Subcutaneous adipose tissue (tissue), 4 donors: ENCODE data around the gene PXK. TPM values are rescaled to one million over a fixed set of nuclear protein-coding genes. Genes with fewer than 3 reads are reported as not detected.

Experiments
- total RNA-seq, 4 donors: library from RNA; depleted of rRNA; stranded (reverse); fragments of >200 nt; gene quantifications; one replicate each; pipeline ENCODE4 v1.1.0, GENCODE V29; 2016
- TF ChIP-seq, protein P1 (sequence below): fragments of 450-650 bp; IDR thresholded peaks from one replicate; pipeline ENCODE4 v1.5.1; 2016; ENCODE audit warnings: low read depth, mild to moderate bottlenecking, control low read depth, antibody characterized with exemption, moderate library complexity

The PXK gene
- total RNA-seq, 4 donors from 2014 or later, result 27.1 to 53.6 (median 30.7) TPM

DNA sequence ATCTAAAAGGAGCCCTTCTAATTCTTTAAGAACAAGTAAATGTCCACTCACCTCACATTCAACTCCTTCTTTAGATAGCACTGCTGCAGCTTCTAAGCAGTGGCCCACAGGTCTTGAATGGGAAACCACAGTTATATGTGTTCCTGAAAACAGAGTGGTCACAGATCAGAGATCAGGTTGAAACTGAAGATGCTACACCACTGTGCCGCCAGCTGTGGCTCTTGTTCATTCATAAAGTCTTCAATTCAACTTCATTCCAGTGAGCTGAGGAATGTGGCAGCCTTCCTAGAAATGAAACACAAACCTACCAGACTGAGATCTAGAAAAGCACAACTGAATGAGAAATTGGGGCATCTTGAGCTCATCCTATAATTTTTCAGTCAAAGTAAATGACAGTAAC lies 97.0 kb downstream of the PXK start:
- TF ChIP-seq, protein P1, sequence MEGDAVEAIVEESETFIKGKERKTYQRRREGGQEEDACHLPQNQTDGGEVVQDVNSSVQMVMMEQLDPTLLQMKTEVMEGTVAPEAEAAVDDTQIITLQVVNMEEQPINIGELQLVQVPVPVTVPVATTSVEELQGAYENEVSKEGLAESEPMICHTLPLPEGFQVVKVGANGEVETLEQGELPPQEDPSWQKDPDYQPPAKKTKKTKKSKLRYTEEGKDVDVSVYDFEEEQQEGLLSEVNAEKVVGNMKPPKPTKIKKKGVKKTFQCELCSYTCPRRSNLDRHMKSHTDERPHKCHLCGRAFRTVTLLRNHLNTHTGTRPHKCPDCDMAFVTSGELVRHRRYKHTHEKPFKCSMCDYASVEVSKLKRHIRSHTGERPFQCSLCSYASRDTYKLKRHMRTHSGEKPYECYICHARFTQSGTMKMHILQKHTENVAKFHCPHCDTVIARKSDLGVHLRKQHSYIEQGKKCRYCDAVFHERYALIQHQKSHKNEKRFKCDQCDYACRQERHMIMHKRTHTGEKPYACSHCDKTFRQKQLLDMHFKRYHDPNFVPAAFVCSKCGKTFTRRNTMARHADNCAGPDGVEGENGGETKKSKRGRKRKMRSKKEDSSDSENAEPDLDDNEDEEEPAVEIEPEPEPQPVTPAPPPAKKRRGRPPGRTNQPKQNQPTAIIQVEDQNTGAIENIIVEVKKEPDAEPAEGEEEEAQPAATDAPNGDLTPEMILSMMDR, result no peak

DNA sequence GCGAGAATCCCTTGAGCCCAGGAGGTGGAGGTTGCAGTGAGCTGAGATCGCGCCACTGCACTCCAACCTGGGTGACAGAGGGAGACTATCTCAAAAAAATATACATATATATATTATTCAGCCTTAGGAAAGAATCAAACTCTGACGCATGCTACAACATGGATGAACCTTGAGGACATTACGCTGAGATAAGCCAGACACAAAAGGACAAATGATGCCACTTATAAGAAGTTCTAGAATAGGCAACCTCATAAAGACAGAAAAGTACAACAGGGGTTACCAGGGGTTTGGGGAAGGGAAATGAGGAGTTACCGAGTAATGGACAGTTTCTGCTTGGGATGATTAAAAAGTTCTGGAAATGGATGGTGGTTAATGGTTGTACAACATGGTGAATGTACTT lies 100.2 kb downstream of the PXK start:
- TF ChIP-seq, protein P1, result no peak

DNA sequence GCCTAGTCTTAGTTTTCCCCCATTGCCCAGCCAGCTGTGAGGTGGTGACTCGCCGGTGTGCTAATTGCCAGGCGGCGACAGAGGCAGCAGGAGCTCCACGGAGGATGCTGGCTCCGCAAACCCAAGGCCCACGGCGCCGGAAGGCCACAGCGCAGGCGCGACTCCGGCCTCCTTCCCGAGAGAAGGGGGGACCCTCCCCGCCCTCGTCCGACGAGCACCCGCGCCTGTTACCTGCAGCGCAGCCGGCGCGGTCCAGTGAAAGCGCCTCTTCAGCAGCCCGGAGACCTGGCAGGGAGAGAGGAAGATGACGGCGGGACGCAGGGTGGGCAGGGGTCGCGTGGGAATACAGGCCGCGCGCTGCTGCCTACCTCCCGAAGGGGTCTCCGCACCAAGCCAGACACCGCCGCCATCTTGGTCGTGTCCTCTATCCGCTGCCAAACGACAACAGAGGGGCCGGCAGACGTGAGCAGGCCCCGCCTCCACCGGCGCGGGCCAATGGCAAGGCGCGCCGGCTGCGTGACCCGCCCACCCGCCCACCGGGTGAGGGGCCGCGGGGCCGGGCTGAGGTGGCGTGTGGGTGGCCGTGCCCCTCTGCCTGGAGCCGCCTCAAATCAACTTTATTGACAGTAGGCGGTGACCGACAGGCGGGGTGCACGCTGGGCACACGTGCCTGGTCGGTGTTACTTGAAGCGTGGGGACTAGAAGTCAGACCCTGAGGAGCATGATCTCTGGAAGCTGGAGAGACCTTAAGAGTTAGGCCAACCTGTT lies 100.9 kb downstream of the PXK start, which contains the start of gene PDHB:
Gene PDHB (minus strand): TSS at position 433 of the 768 bp plus-strand sequence. CDS start 23 bp downstream, at position 410.
- TF ChIP-seq, protein P1, result no peak

DNA sequence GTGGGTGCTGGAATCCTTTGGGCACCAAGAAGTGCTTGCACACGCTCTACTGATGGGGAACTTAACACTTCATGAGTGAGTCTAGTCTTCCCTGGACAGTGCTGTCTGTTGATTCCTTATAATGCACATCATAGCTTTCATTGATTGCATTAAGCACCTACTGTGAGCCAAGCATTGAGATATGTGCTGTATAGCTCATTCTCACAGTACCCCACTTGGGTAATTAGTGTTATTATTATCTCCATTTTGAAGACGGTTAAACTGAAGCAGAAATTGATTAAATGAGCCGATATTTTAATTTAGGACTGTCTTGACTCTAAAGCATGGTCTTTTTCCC lies 101.4 kb downstream of the PXK start:
- TF ChIP-seq, protein P1, result no peak

DNA sequence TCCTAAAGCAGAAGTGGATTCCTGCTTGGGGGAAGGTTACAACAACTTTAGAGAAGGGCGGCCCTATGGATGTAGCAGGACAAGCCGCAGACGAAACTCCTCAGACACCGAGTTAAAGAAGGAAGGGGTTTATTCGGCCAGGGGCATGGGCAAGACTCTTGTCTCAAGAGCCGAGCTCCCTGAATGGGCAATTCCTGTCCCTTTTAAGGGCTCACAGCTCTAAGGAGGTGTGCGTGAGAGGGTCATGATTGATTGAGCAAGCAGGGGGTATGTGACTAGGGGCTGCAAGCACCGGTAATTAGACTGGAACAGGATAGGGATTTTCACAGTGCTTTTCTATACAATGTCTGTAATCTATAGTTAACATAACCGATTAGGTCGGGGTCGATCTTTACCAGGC lies 101.8 kb downstream of the PXK start:
- TF ChIP-seq, protein P1, result no peak

DNA sequence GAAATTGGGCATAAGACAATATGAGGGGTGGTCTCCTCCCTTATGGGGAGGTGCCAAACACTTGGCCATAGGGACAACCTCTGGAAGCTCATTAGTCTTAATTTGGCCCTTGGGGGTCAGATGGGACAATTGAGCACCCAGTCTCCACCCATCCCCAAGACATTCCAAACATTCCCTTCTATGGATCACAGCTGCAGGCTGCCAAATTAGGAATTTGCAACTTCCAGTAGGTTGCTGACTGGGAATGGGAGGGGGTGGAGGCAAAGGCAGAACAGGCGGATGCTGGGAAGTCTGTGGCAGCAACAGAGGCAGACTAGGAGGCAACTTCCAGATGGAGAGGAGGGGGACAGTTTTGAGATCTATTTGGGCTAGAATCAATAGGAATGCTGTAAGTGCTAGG lies 102.3 kb downstream of the PXK start:
- TF ChIP-seq, protein P1, result no peak

DNA sequence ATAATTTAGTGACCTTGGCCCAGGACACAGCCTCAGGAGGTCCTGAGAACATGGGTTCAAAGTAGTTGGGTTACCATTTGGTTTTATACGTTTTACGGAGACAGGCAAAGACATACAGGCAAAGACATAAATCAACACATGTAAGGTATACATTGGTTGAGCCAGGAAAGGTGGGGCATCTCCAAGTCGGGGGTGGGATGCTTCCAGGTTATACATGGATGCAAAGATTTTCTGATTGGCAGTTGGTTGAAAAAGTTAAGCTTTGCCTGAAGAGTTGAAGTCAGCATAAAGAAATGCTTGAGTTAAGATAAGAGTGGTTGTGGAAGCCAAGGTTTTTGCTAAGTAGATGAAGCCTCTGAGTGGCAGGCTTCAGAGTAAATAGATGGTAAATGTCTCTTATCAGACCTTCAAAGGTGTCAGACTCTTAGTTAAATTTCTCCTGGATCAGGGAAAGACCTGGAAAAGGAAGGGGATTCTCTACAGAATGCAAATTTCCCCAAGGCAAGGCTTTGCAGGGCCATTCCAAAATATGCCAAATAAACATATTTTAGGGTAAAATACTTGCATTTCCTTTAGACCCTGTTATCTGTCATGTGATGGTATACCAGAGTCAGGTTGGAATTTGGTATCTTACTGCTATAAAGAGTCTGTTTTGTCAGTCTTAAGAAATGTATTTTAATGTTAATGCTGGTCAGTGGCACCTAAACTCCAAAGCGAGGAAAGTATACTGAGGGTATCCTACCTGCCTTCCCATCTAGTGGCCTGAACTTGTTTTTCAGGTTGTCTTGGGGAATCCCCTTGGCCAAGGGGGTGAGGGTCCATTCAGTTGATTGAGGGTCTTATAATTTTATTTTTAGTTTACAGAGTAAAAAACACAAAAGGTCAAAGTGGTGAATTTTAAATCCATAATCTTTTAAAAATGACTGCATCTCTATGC lies 109.1 kb downstream of the PXK start:
- TF ChIP-seq, protein P1, result no peak
